Kidney glomerular epithelial cell (primary cell): ENCODE results near the gene SH2D2A.

Experiments used
- DNase-seq: peaks from one replicate; lab custom pipeline; 2025; lab: John Stamatoyannopoulos, UW

Gene SH2D2A

DNA sequence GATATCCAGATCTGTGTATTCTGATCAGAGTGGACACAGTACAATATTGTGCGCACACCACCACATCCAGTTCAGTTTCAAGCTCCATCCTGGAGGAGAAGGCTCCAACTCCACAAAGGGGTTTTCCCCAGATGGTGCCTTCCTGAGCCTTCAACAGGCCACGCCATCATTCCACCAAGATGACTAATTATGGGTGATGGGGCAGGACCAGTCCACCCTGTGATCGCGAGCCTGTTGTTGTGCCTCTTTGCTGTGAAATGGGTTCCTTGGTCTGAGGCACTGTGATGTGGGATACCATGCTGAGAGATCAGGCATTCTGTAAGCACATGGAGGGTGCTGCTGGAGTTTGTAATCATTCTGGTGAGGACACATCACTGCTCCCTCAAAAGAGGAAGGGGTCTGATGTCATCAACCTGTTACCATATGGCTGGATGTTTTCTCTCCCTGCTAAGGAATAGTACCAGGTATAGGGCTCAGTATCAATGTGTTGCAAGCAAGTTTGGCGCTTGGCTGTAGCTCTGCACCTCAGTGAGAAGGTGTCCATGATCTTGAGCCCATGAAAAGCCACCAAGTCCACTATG lies 6.7 kb upstream of the SH2D2A start:
- no peak for DNase-seq

GRCh38 chr1:156822680-156823079 lies 6.0 kb upstream of the SH2D2A start:
- DNase-seq = no peak

DNA sequence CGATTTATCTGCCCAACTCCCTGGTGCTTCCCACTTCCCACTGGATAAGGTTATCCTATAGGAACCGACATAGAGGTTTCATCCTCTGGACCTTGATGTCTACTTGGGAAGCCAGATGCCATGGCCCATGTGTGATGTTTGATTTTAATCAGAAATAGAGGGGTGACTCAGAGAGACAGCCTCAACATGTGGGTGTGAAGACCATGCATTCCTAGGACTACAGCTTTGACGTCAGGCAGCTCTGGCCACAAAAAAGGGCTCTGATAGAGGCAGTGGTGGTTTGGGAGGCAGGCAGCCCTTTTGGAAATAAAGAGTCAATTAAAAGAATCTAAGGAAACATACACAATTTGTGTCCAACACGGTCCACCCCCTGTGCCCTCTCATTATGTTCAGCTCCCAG lies 5.2 kb upstream of the SH2D2A start:
- DNase-seq = no peak

GRCh38 chr1:156815961-156816422 lies 656 bp downstream of the SH2D2A start:
- DNase-seq = no peak

GRCh38 chr1:156815307-156815826 lies 1.3 kb downstream of the SH2D2A start:
- DNase-seq = no peak

GRCh38 chr1:156814571-156815260 lies 1.9 kb downstream of the SH2D2A start:
- no peak for DNase-seq

DNA sequence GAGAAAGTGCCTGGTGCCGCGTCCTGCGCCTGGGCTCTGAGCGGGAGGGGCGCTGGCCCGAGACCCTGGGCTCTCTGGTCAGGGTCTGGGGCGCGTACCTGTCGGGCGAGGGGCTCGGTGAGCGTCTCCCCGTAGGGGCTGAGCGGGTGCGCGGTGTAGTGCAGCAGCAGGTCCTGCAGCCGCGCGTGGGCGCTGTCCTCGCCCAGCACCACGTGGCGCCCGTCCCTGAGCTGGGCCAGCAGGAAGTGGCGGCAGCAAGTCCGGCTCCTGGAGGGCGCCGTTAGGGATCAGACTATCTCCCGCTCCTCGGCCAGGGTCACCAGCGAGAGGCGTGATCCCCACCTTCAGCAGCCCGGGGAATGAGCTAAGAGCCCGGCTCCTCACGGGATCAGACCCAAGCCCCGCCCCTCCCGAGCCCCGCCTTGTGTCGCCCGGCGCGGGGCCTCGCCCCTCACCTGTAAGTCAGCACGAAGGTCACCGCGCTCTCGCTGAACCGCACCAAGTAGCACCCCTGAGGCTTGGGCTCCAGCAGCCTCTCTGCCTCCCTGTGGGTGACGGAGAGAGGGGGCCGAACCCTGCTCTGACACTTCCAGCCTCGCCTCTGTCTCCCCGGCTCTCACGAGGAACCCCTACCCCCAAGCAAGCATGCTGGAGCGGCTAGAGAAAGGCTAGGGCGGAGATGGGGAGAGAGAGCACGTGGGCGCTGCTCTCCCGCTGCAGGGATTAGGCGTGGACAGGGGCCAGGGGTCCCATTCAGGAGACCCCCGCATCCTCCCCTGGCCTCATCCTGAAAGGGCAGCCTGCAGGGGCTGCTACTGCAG lies 2.7 kb downstream of the SH2D2A start:
- no peak for DNase-seq

DNA sequence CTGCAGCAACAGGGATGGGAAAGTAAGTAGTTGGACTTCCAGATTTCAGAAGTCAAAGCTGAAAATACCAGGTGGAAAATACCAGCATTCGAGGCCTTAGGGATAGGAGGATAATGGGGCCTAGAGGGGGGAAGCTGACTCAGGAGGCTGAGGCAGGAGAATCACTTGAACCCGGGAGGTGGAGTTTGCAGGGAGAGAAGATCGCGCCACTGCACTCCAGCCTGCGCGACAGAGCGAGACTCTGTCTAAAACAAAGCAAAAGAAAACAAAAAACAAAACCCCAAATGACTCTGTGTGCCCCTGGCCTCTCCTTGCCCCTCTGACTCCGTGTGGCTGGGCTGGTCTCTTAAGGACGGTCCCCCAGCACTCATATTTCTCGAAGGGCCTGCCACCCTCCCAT lies 3.4 kb downstream of the SH2D2A start:
- DNase-seq = no peak

DNA sequence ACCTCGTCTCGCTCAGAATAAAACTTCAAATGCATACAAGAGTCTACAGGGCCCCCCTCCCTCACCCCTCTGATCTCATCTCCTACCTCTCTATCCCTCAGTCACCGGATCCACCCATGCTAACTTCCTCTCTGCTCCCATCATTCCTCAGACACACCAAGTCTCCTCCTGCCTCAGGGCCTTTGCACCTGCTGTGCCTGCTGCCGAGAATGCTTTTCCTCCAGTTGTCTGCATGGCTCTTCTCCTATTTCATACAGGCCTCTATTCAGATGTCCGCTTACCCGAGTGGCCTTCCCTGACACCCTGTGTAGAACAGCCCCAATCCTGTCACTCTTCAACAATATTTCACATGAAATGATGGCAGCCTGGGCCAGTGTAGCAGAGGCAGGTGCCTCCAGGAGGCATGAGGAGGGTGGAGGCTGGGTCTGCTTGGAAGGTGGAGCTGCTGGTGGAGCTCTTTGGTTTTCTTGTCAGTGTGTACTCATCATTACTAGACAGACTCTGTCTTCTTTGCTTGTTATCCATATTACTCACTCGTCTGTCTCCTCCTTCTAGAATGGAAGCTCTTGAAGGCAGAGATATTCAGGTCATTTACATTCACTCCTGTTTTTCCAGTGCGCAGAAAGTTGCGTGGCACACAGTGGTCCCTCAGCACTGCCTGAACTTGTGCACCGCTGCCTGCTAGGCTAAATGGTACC lies 4.2 kb downstream of the SH2D2A start:
- DNase-seq = no peak

GRCh38 chr1:156811168-156811567 lies 5.5 kb downstream of the SH2D2A start:
- DNase-seq = no peak

GRCh38 chr1:156809711-156810366 lies 6.8 kb downstream of the SH2D2A start:
- no peak for DNase-seq

GRCh38 chr1:156809281-156809680 lies 7.4 kb downstream of the SH2D2A start:
- no peak for DNase-seq

DNA sequence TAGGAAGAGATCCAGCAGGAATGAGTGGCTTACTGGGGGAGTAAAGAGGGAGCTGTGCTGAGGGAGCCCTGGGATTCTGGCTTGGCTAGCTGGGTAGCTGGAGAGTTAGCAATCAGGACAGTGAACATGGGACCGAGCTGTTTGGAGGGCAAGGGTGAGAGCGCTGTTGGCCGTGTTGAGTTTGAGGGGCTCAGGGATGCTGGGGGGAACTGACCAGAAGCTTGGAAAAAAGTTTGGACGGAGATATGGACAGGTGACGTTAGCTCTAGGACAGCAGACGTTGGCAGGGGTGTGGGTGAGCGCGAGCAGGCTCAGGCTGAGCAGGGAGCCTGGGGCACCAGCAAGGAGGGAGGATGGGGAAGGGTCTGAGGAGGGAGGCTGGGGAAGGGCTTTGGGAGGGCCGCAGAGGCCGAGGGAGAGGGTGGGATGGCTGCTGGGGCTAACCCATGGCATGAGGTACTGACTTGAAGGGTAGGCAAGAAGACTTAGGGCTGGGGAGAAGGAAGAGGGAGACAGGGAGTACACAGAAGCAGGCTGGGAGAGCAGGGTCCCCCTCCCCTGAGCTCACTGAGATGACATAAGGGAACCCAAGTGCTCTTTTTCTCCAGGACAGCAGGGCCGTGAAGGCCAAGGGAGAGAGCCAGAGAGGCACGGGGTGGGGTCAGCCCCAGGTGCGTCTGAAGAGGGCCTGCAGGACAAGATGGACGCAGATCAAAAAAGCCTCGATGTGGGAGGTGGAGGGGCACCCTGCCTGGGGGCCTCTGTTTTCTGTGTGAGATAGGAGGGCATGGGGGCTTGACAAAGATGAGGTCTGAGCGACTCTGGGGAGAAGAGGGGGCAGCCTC lies 8.2 kb downstream of the SH2D2A start:
- DNase-seq = no peak

- DNase-seq = no peak
Observed at GRCh38 chr1:156807627-156808026, 9.0 kb downstream of the SH2D2A start.

DNA sequence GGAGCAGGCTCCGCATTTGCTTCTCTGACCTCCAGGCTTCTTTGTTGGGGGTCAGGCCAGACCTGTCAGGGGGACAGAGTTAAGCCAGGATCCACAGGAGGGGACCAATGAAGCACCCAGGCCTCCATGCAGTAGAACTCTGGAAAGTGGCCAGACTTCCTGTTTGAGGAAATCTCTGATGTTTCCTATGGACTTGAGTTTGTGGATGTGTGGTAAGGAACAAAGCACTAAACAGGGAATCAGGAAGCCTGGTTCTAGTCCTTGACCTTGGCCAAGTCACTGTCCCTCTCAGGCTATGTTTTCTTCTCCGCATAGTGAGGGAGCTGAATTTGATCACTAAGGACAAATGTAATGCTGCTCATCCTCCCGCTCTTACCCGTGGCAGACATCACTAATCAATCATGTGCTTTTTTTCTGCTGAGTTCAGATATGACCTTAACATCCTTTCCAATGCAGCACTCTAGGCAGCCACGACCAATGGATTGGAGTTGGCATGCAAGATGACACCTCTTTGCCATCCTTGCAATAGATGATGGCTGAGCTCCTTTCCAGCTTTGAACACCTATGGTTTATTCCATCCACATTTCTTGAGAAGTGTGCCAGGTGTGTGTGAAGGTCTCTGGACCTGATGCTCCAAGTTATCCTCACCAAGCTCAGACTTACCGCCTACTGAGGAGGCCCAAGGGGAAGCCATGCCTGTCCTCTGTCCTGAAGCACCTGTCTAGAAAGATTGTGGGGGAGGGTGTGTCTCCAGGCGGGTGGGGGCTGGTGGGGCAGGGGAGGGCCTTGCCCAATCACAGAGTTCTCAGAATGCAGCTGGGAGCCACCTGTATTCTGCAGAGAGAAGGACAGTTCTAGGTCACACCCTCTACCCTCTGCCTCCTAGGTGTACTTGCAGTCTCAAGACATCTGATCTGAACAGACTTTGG lies 9.9 kb downstream of the SH2D2A start:
- DNase-seq = no peak

- no peak for DNase-seq
Observed at GRCh38 chr1:156805766-156806511, 10.7 kb downstream of the SH2D2A start.

DNA sequence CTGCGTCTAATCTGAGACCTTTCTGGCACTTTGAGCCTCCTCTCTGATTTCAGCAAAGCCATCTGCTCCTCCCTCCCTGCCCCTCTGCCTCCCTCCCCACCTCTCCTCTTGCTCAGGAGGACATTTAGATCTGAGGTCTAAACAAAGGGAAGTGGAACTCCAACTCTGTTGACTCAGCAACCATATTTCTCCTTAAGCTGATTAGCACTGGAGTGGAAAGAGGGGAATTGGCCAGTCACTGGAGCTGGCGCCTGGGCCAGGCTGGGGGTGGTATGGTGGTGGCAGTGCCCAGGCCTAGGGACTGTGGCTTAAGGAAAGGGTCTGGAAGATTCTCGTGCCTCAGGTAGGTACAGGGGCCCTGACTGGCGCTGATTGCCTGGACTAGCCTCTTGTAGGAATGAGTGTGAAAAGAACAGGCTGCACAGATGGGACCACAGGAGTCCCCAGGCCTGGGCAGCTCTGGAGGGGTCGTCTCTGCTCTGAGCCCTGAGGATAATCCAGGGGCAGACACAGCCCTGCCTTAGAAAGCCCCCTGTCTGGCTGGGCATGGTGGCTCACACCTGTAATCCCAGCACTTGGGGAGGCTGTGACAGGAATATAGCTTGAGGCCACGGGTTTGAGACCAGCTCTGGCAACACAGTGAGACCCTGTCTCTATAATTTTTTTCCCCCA lies 11.9 kb downstream of the SH2D2A start:
- DNase-seq = peak; percentile 8

- no peak for DNase-seq
Observed at GRCh38 chr1:156804026-156804425, 12.6 kb downstream of the SH2D2A start.
